K562 (cell line): Measurements from ENCODE around the gene KMT2E. TPM values are rescaled to one million over a fixed set of nuclear protein-coding genes. Genes with fewer than 3 reads are reported as not detected.

Experiments
- ATAC-seq: fragments of 200-7000 bp; cut with Tn5 transposase; 3 replicates; pipeline ENCODE4 v1.9.1; 2020; ENCODE audit warnings: moderate library complexity
- BruUV-seq: library from RNA; stranded (reverse); fragments of 400-500 nt; replicated peaks from 2 replicates; lab custom pipeline; 2021; lab: Mats Ljungman, UMichigan
- CTCF ChIA-PET: fragments of 300-600 bp; formaldehyde crosslinking; extraction: SDS; loops from one replicate; lab custom pipeline; 2021; ENCODE audit warnings: low intra/inter-chr PET ratio; lab: Yijun Ruan, JAX
- POLR2A ChIA-PET: fragments of 300-600, 350-650 bp; sonication (Branson Sonifier 250); formaldehyde crosslinking; extraction: SDS; loops from one replicate; lab custom pipeline; 2021; ENCODE audit warnings: antibody characterized with exemption, inconsistent platforms; lab: Yijun Ruan, JAX
- DNase-seq, 4 experiments: peaks; one replicate each; pipeline versions ENCODE4 v3.0.0 to v3.0.0-alpha.2; 2011 to 2018; ENCODE audit warnings: low spot score in 3 of 4, mixed read lengths in 3 of 4; ENCODE audit errors: extremely low read depth in 1 of 4
- FAIRE-seq: peaks from 2 replicates; lab custom pipeline; 2011; peaks lifted over from hg19 to GRCh38; lab: Jason Lieb, UNC
- H2AFZ ChIP-seq: 2 replicates; pipeline ENCODE4 v1.6.0; 2011; ENCODE audit warnings: low read depth, low read length, control low read depth, inconsistent platforms
- H3K27ac ChIP-seq: fragments of 200-600 bp; 3 replicates; pipeline ENCODE4 v1.8.0; 2011; ENCODE audit warnings: low read depth, mild to moderate bottlenecking, control low read depth, inconsistent platforms, low read length, moderate library complexity, mixed read lengths; ENCODE audit errors: extremely low read depth
- H3K27me3 ChIP-seq, 2 experiments: fragments of 300-600 bp in 1 of 2; 2 replicates in 1 of 2; 3 replicates in 1 of 2; pipeline versions ENCODE4 v1.6.0 to v1.8.0; 2011; ENCODE audit warnings: inconsistent platforms in 2 of 2, low read length in 2 of 2, mild to moderate bottlenecking in 1 of 2, mixed read lengths in 1 of 2, moderate library complexity in 1 of 2; ENCODE audit not compliant: control insufficient read depth in 2 of 2, insufficient read depth in 2 of 2
- H3K36me3 ChIP-seq: fragments of 300-600 bp; 3 replicates; pipeline ENCODE4 v1.8.0; 2011; ENCODE audit warnings: mild to moderate bottlenecking, low read length, inconsistent platforms; ENCODE audit not compliant: control insufficient read depth, insufficient read depth
- H3K4me1 ChIP-seq, 2 experiments: fragments of 200-600 bp in 1 of 2; replicated peaks in 1 of 2; 2 replicates in 1 of 2; 3 replicates in 1 of 2; pipeline versions ENCODE4 v1.5.1 to v1.8.0; 2011; ENCODE audit warnings: inconsistent platforms in 2 of 2, low read length in 2 of 2, mild to moderate bottlenecking in 1 of 2, mixed read lengths in 1 of 2, moderate library complexity in 1 of 2; ENCODE audit not compliant: control insufficient read depth in 2 of 2, insufficient read depth in 2 of 2
- H3K4me2 ChIP-seq: 2 replicates; pipeline ENCODE4 v1.6.1; 2011; ENCODE audit warnings: low read length, control low read depth, inconsistent platforms, mixed read lengths; ENCODE audit not compliant: insufficient read depth
- H3K4me3 ChIP-seq: fragments of 200-600 bp; sonication (generic), shearing (Covaris generic); 2 replicates; pipeline ENCODE4 v1.5.1; 2016; ENCODE audit warnings: control low read depth, inconsistent platforms
- H3K79me2 ChIP-seq: fragments of 200-600 bp; 3 replicates; pipeline ENCODE4 v1.8.0; 2011; ENCODE audit warnings: low read length, inconsistent platforms; ENCODE audit not compliant: control insufficient read depth, insufficient read depth
- H3K9ac ChIP-seq, 2 experiments: 2 replicates each; pipeline versions ENCODE4 v1.6.0 to v1.6.1; 2011; ENCODE audit warnings: low read depth in 2 of 2, low read length in 2 of 2, control low read depth in 1 of 2, inconsistent platforms in 1 of 2, mild to moderate bottlenecking in 1 of 2, mixed read lengths in 1 of 2; ENCODE audit not compliant: insufficient read depth in 1 of 2
- H3K9me1 ChIP-seq: one replicate; pipeline ENCODE4 v1.6.0; 2011; ENCODE audit warnings: inconsistent platforms, mild to moderate bottlenecking, low read length, moderate library complexity; ENCODE audit not compliant: control insufficient read depth, insufficient read depth
- H3K9me3 ChIP-seq: replicated peaks from 2 replicates; pipeline ENCODE4 v1.5.1; 2011; ENCODE audit warnings: low read depth, low read length, inconsistent platforms; ENCODE audit not compliant: control insufficient read depth, insufficient read depth
- H4K20me1 ChIP-seq: replicated peaks from 2 replicates; pipeline ENCODE4 v1.6.1; 2011; ENCODE audit warnings: low read length, inconsistent platforms, mixed read lengths; ENCODE audit not compliant: control insufficient read depth, insufficient read depth
- CBFB ChIP-seq: sonication (generic); formaldehyde crosslinking; IDR thresholded peaks from 2 replicates; pipeline ENCODE4 v1.4.0; 2020; ENCODE audit warnings: mild to moderate bottlenecking, missing genetic modification reagents
- ETS2 ChIP-seq: IDR thresholded peaks from 2 replicates; pipeline ENCODE4 v1.6.1; 2016; ENCODE audit warnings: borderline replicate concordance, missing genetic modification characterization, mild to moderate bottlenecking, moderate library complexity, missing compliant biosample characterization; ENCODE audit not compliant: poor library complexity, severe bottlenecking
- HDAC8 ChIP-seq: fragments of 450-650 bp; IDR thresholded peaks from 2 replicates; pipeline ENCODE4 v1.6.1; 2016; ENCODE audit warnings: mild to moderate bottlenecking, missing genetic modification characterization, moderate library complexity, missing compliant biosample characterization
- ILF3 ChIP-seq: fragments of 450-650 bp; IDR thresholded peaks from 2 replicates; pipeline ENCODE4 v1.6.1; 2018; ENCODE audit warnings: antibody characterized with exemption, mild to moderate bottlenecking, moderate library complexity, borderline replicate concordance
- MYC ChIP-seq, 2 experiments: fragments of 250-450 bp in 1 of 2; sonication (Bioruptor Pico) in 1 of 2; IDR thresholded peaks; 2 replicates each; pipeline versions ENCODE4 v1.5.1 to v1.6.1; 2012 to 2021; ENCODE audit warnings: low read depth in 2 of 2, borderline replicate concordance in 1 of 2, improper control_type of control experiment in 1 of 2, low read length in 1 of 2, mild to moderate bottlenecking in 1 of 2, moderate library complexity in 1 of 2
- NR4A1 ChIP-seq, 2 experiments: fragments of 250-450 bp in 1 of 2; fragments of 450-650 bp in 1 of 2; sonication (Bioruptor Pico) in 1 of 2; IDR thresholded peaks; 2 replicates each; pipeline versions ENCODE4 v1.4.0 to v1.6.1; 2016 to 2020; ENCODE audit warnings: mild to moderate bottlenecking in 2 of 2, missing compliant biosample characterization in 1 of 2, missing genetic modification characterization in 1 of 2, moderate library complexity in 1 of 2
- TBL1XR1 ChIP-seq, 2 experiments: IDR thresholded peaks; 2 replicates each; pipeline ENCODE4 v1.6.1; 2012; ENCODE audit warnings: improper control_type of control experiment in 2 of 2, low read length in 2 of 2, mild to moderate bottlenecking in 1 of 2
- TCF7 ChIP-seq: sonication (generic); IDR thresholded peaks from 2 replicates; pipeline ENCODE4 v1.6.1; 2016; ENCODE audit warnings: antibody characterized with exemption, borderline replicate concordance
- TEAD1 ChIP-seq, 2 experiments: fragments of 450-650 bp in 1 of 2; sonication (generic) in 1 of 2; formaldehyde crosslinking; IDR thresholded peaks; 2 replicates each; pipeline versions ENCODE4 v1.4.0 to v1.8.0; 2020 to 2022; ENCODE audit warnings: mild to moderate bottlenecking in 2 of 2, missing genetic modification reagents in 1 of 2
- ZNF165 ChIP-seq: fragments of 250-450 bp; sonication (Bioruptor Pico); IDR thresholded peaks from 2 replicates; pipeline ENCODE4 v1.4.0; 2020; ENCODE audit warnings: borderline replicate concordance
- WGBS: fragments of 100-300 bp; shearing (Covaris generic); methylation state at CpG from one replicate; pipeline ENCODE4 v1.1.6; 2016; ENCODE audit warnings: low coverage, mixed read lengths; ENCODE audit not compliant: insufficient coverage; ENCODE audit errors: missing lambda C conversion rate; 5-methylcytosine and 5-hydroxymethylcytosine counted together
- in situ Hi-C: fragments of 300-500 bp; cut with MboI; formaldehyde crosslinking; loops from 4 replicates; pipeline ENCODE4 v1.15.0; 2018; ENCODE audit warnings: inconsistent platforms, mixed read lengths
- intact Hi-C: fragments of 100-400 bp; cut with micrococcal nuclease; formaldehyde crosslinking; loops from 2 replicates; pipeline ENCODE4 v1.14.2; 2022
- polyA plus RNA-seq, 8 experiments: library from polyadenylated mRNA; depleted of rRNA in 4 of 8; stranded (reverse) in 5 of 8; unstranded in 3 of 8; fragments of >200 nt; fragmentation: Nextera tagmentation in 2 of 8; fragmentation: Illumina TruSeq in 1 of 8; extraction: Ambion mirVana in 2 of 8; extraction: Trizol in 1 of 8; gene quantifications; 2 replicates each; pipeline versions ENCODE4 v1.2.1 to v1.2.3, GENCODE V29; 2011 to 2014; ENCODE audit warnings: inconsistent platforms in 1 of 8, missing spikeins in 1 of 8
- total RNA-seq, 7 experiments: library from RNA; depleted of rRNA in 6 of 7; stranded (reverse); fragments of >200 nt in 6 of 7; fragmentation: Illumina TruSeq in 2 of 7; extraction: Trizol in 2 of 7; gene quantifications; 2 replicates each; pipeline versions ENCODE4 v1.2.1 to v1.2.3, GENCODE V29; 2011 to 2021; ENCODE audit warnings: low replicate concordance in 1 of 7
- TF ChIP-seq, protein P1 (sequence below): fragments of 450-650 bp; formaldehyde crosslinking; IDR thresholded peaks from 2 replicates; pipeline ENCODE4 v1.4.0; 2022; ENCODE audit warnings: mild to moderate bottlenecking, moderate library complexity
- TF ChIP-seq, protein P2 (sequence below): fragments of 250-450 bp; sonication (Bioruptor Pico); IDR thresholded peaks from 2 replicates; pipeline ENCODE4 v1.5.0; 2020; ENCODE audit warnings: mild to moderate bottlenecking, borderline replicate concordance
- TF ChIP-seq, protein P3 (sequence below): IDR thresholded peaks from 2 replicates; pipeline ENCODE4 v1.6.1; 2011; ENCODE audit warnings: borderline replicate concordance, low read depth, mild to moderate bottlenecking, moderate library complexity, low read length; ENCODE audit not compliant: insufficient read depth, poor library complexity, severe bottlenecking

Gene KMT2E
- total and polyA plus RNA-seq, 9 of the 15 experiments (the other 6 are each of a cell fraction or from before 2014, with no cell fraction given), result 8.9 to 55.3 (median 38.1) TPM

DNA sequence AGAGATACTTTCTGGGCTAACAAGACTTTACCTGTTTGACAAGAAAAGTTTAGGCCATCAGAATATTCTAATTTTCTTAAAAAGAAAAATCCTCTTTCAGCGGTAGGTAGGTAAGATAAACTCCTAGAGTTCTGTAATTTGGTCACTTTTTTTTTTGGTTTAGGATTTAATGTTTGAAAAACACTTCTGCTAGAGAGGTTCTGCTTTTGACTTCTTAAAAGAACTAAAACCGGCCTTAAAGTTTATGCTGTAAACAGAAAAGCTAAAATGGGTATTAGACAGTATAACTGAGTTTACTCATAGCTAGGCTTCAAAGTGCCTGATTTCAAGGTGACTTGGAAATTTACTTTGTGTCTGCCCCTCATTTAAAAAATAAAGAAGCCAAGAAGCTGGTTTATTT lies 21.7 kb upstream of the KMT2E start:
- peaks cover 74% of the 10 kb centered on the region for H3K36me3 ChIP-seq
- H3K9me3 ChIP-seq, result no peaks in the 10 kb centered on the region
- peaks cover 4% of the 10 kb centered on the region for H3K9me1 ChIP-seq
- no peak for ATAC-seq
- no peak overlapping the region for H3K9ac ChIP-seq
- H3K27me3 ChIP-seq, result no peaks in the 10 kb centered on the region
- H3K4me2 ChIP-seq, result no peak overlapping the region
- H4K20me1 ChIP-seq, result peaks cover 26% of the 10 kb centered on the region
- no TSS peak for BruUV-seq
- no peak overlapping the region for H3K27ac ChIP-seq
- H3K4me3 ChIP-seq, result no peak overlapping the region
- peaks cover 5% of the 10 kb centered on the region for H3K79me2 ChIP-seq
- WGBS, result 86% methylated on average over 2 of the region's 2 CpGs
- intact Hi-C loops (no loop called here), in situ Hi-C loops (no loop called here)
- FAIRE-seq, result no peak
- 0 out of 5 replicates have a peak, but pooled peaks cover 0 to 1% of the 10 kb centered on the region in 2 experiments for H3K4me1 ChIP-seq
- CTCF ChIA-PET, result no interaction called here
- no peak for DNase-seq
- no peak overlapping the region for H2AFZ ChIP-seq
- POLR2A ChIA-PET, result interaction anchor here (1.3 to 4.6 kb wide), 6 partner anchors 9 to 21 kb away, joined by 4 to 18 read pairs (median 12); partner anchors contain the start of gene KMT2E
- TF ChIP-seq TEAD1 (CRISPR knock-in tag; IDR thresholded peaks at IDR 0.05) (no peak), NR4A1 (CRISPR knock-in tag; IDR thresholded peaks at IDR 0.05) (no peak), NR4A1 (tag; IDR thresholded peaks at IDR 0.05) (no peak), ETS2 (tag) (no peak), ILF3 (no peak), HDAC8 (tag) (no peak), TBL1XR1 (IDR thresholded peaks at IDR 0.05; ENCODE audit: low read length in 2 of 2) (no peak), CBFB (CRISPR knock-in tag) (no peak), MYC (IDR thresholded peaks at IDR 0.05; ENCODE audit: low read depth, low read length) (no peak), MYC (CRISPR knock-in tag; IDR thresholded peaks at IDR 0.05; ENCODE audit: borderline replicate concordance, low read depth) (no peak), TCF7 (no peak), ZNF165 (CRISPR knock-in tag) (no peak)
- TF ChIP-seq, protein P1, sequence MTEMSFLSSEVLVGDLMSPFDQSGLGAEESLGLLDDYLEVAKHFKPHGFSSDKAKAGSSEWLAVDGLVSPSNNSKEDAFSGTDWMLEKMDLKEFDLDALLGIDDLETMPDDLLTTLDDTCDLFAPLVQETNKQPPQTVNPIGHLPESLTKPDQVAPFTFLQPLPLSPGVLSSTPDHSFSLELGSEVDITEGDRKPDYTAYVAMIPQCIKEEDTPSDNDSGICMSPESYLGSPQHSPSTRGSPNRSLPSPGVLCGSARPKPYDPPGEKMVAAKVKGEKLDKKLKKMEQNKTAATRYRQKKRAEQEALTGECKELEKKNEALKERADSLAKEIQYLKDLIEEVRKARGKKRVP (CRISPR knock-in tag), result no peak
- TF ChIP-seq, protein P2, sequence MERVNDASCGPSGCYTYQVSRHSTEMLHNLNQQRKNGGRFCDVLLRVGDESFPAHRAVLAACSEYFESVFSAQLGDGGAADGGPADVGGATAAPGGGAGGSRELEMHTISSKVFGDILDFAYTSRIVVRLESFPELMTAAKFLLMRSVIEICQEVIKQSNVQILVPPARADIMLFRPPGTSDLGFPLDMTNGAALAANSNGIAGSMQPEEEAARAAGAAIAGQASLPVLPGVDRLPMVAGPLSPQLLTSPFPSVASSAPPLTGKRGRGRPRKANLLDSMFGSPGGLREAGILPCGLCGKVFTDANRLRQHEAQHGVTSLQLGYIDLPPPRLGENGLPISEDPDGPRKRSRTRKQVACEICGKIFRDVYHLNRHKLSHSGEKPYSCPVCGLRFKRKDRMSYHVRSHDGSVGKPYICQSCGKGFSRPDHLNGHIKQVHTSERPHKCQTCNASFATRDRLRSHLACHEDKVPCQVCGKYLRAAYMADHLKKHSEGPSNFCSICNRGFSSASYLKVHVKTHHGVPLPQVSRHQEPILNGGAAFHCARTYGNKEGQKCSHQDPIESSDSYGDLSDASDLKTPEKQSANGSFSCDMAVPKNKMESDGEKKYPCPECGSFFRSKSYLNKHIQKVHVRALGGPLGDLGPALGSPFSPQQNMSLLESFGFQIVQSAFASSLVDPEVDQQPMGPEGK, result no peak
- TF ChIP-seq, protein P3, sequence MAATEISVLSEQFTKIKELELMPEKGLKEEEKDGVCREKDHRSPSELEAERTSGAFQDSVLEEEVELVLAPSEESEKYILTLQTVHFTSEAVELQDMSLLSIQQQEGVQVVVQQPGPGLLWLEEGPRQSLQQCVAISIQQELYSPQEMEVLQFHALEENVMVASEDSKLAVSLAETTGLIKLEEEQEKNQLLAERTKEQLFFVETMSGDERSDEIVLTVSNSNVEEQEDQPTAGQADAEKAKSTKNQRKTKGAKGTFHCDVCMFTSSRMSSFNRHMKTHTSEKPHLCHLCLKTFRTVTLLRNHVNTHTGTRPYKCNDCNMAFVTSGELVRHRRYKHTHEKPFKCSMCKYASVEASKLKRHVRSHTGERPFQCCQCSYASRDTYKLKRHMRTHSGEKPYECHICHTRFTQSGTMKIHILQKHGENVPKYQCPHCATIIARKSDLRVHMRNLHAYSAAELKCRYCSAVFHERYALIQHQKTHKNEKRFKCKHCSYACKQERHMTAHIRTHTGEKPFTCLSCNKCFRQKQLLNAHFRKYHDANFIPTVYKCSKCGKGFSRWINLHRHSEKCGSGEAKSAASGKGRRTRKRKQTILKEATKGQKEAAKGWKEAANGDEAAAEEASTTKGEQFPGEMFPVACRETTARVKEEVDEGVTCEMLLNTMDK, result no peak
